ENCODE measurements around the gene CXCR1. TPM values are rescaled to one million over a fixed set of nuclear protein-coding genes. Genes with fewer than 3 reads are reported as not detected.

Gene CXCR1
- polyA plus RNA-seq, 1 of the 3 experiments (the other 2 are of a cell fraction), result not detected

- H3F3A ChIP-seq (replicated peaks; ENCODE audit: insufficient read depth), result peaks cover 8% of the 10 kb centered on the region
- H3K4me3 ChIP-seq (ENCODE audit: low read depth in 2 of 2, low read length in 1 of 2), result no peak overlapping the region
- no peak for DNase-seq
- no peaks in the 10 kb centered on the region for H3K27me3 ChIP-seq (ENCODE audit: insufficient read depth)
- no peaks in the 10 kb centered on the region for H3K9me2 ChIP-seq
- ChIA-PET CTCF (no interaction called here), POLR2A (no interaction called here)
- H3K27ac ChIP-seq (ENCODE audit: low read depth in 2 of 2, low read length in 1 of 2), result no peak overlapping the region
- H3K9ac ChIP-seq, result no peak overlapping the region
- 92% methylated on average over 1 of the region's 1 CpG for WGBS (ENCODE audit: low lambda C conversion rate)
- H4K20me1 ChIP-seq (ENCODE audit: insufficient read depth), result peaks cover 13% of the 10 kb centered on the region
- H2AFZ ChIP-seq (ENCODE audit: low read depth), result no peak overlapping the region
- no peaks in the 10 kb centered on the region for H3K36me3 ChIP-seq (replicated peaks in 1 of 2; ENCODE audit: control insufficient read depth in 1 of 2, insufficient read depth in 2 of 2, low read length in 1 of 2)
- H3K4me1 ChIP-seq (ENCODE audit: control insufficient read depth in 1 of 2, insufficient read depth in 2 of 2, low read depth in 1 of 2, low read length in 1 of 2), result peaks cover 4% of the 10 kb centered on the region in 2 experiments; a peak in 3 of 4 replicates
- TF ChIP-seq CHD2 (IDR thresholded peaks at IDR 0.05; ENCODE audit: low read length, partially characterized antibody) (no peak), GATA2 (CRISPR knock-in tag; IDR thresholded peaks at IDR 0.05) (no peak), NFIC (IDR thresholded peaks at IDR 0.05; ENCODE audit: borderline replicate concordance) (no peak), USF2 (IDR thresholded peaks at IDR 0.05; ENCODE audit: borderline replicate concordance, low read depth, low read length) (no peak), GABPA (IDR thresholded peaks at IDR 0.05; ENCODE audit: low read depth) (no peak), MEF2A (IDR thresholded peaks at IDR 0.05; ENCODE audit: borderline replicate concordance, low read depth) (no peak), IRF3 (IDR thresholded peaks at IDR 0.05; ENCODE audit: low read depth, low read length) (no peak), FOSL2 (IDR thresholded peaks at IDR 0.05; ENCODE audit: borderline replicate concordance, low read depth) (no peak), RAD21 (IDR thresholded peaks at IDR 0.05; ENCODE audit: low read length) (no peak), POLR2AphosphoS5 (IDR thresholded peaks at IDR 0.05; ENCODE audit: low read depth, low read length) (no peak), TEAD4 (IDR thresholded peaks at IDR 0.05; ENCODE audit: borderline replicate concordance, insufficient read depth) (no peak), FOXJ3 (CRISPR knock-in tag; IDR thresholded peaks at IDR 0.05) (no peak), SIN3A (IDR thresholded peaks at IDR 0.05; ENCODE audit: borderline replicate concordance, low read depth, low read length) (no peak), MXI1 (IDR thresholded peaks at IDR 0.05; ENCODE audit: low read depth, low read length) (no peak), TCF12 (IDR thresholded peaks at IDR 0.05) (no peak), EP300 (IDR thresholded peaks at IDR 0.05; ENCODE audit: borderline replicate concordance in 1 of 2, low read depth in 1 of 2, low read length in 1 of 2) (no peak), NRF1 (IDR thresholded peaks at IDR 0.05; ENCODE audit: low read depth, low read length) (no peak), CTCF (IDR thresholded peaks at IDR 0.05) (no peak)
- H3K9me3 ChIP-seq, result peaks cover 6% of the 10 kb centered on the region
- H3K79me2 ChIP-seq (ENCODE audit: insufficient read depth), result peaks cover 26% of the 10 kb centered on the region
- no peak overlapping the region for H3K4me2 ChIP-seq
These were observed 47.4 kb upstream of the CXCR1 start for GRCh38 chr2:218214116-218214515.

All from SK-N-SH (cell line).